GM18508 (cell line): ENCODE results near the gene SNRPD3.
"Not testable (repeated sequence)": the region's sequence is repeated elsewhere in the genome, so short reads cannot be mapped to it uniquely, and the experiment has no call there.

ENCODE experiments used
- ATAC-seq: cut with Tn5 transposase; IDR thresholded peaks from one replicate; pipeline ENCODE4 v1.9.1; 2021; ENCODE audit warnings: moderate number of reproducible peaks; ENCODE audit not compliant: insufficient read depth, unreplicated experiment

Gene SNRPD3

GRCh38 chr22:24530968-24531367 lies 24.8 kb upstream of the SNRPD3 start:
- not testable (repeated sequence) for ATAC-seq

DNA sequence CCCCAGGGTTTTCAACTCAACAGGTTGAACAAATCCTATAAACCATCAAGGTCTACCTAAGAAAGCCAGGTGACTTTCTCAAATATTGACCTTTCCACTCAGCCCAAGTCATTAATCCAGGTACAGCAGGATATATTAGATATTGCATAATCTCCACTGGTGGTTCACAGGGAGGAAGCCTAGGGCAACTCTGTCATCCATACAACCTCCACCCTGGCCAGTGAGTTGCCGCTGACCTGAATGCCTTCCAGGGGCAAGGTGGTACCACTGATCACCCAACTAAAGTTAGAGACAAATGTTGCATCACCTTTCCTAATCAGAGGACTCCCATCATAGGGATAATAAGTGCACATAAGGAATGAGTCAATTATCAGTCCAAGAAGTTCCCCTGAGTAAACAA lies 23.7 kb upstream of the SNRPD3 start:
- ATAC-seq: no peak

DNA sequence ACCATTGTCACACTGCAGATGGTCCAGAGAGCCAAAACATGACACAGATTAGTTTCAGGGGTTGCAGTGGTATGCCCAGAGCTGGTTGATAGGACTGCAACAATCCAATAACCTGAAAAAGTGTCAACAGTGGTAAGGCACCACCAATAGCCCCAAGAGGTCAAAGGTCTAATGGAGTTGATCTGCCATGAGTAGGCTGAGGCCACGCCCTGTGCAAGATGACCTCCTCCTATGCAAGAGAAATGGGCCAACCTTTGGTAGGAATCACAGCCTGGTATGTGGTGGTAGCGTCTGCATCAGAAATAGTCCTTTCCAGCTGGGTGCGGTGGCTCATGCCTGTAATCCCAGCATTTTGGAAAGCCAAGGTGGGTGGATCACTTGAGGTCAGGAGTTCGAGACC lies 20.5 kb upstream of the SNRPD3 start:
- no peak for ATAC-seq

DNA sequence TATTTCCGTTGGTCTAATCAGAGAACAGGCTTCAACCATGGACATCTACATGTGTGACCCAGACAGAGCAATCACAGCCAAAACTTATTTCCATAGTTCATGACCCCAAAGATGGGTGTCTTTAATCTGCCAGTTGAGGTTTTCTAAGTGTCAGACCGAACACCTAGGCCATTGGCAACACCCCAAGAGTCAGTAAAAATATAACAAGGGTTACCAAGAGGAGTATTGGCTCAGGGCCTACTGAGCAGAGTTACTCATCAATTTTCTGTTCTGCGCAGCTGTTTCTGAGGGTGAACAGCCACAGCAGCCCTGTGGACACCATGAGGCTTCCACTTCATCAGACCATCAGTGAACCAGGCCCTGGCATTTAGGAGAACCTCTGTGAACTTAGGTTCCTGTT lies 19.7 kb upstream of the SNRPD3 start:
- ATAC-seq: no peak

- ATAC-seq: no peak
These were observed 15.3 kb upstream of the SNRPD3 start for GRCh38 chr22:24540470-24540869.

GRCh38 chr22:24541681-24542515 lies 13.9 kb upstream of the SNRPD3 start:
- ATAC-seq: no peak

DNA sequence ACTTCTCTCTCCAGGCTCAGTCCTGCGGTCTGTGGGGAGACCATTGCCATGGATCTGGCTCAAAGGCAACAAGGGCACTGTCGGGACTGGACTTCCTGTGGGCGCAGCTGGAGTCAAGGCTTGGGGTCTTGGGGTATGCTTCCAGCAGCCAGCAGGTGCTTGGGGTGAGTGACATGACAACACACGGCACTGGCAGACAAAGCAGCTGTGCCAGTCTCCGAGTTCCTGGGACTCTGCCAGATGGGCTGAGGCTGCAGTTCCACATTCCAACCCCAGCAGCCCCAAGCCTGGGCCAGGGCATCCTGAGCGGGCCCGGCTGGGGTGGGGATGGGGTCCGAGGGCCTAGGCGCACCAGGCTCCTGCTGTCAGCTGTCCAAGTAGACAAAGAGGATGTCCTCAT lies 13.2 kb upstream of the SNRPD3 start:
- no peak for ATAC-seq

- no peak for ATAC-seq
These were observed 12.6 kb upstream of the SNRPD3 start for GRCh38 chr22:24543185-24543601.

DNA sequence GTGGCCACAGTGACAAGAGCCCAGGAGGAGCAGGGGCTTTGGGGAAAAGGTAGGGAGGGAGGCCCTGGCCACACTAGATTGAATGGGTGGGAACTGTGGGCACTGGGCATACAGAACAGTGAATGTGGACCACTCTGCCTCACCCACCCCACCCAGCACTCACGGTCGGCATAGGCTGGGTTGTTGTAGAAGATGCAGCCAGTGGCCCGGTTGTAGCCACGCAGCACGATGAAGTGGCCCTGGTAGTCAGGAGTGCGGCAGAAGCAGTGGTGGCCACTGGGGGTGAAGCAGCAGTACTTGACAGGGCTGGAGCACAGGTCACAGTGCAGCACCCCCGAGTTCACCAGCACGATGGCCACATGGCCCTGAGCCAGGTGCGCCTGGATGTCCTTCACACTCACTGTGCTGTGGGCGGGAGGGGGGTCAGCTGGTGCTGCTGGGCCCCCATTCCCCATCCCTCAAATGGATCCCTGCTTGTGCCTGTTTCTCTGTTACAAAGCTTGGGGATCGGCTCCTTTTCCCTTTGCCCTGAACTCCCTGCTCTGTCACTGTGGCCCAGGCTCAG lies 12.0 kb upstream of the SNRPD3 start:
- no peak for ATAC-seq

GRCh38 chr22:24548812-24549211 lies 7.0 kb upstream of the SNRPD3 start:
- ATAC-seq: no peak

DNA sequence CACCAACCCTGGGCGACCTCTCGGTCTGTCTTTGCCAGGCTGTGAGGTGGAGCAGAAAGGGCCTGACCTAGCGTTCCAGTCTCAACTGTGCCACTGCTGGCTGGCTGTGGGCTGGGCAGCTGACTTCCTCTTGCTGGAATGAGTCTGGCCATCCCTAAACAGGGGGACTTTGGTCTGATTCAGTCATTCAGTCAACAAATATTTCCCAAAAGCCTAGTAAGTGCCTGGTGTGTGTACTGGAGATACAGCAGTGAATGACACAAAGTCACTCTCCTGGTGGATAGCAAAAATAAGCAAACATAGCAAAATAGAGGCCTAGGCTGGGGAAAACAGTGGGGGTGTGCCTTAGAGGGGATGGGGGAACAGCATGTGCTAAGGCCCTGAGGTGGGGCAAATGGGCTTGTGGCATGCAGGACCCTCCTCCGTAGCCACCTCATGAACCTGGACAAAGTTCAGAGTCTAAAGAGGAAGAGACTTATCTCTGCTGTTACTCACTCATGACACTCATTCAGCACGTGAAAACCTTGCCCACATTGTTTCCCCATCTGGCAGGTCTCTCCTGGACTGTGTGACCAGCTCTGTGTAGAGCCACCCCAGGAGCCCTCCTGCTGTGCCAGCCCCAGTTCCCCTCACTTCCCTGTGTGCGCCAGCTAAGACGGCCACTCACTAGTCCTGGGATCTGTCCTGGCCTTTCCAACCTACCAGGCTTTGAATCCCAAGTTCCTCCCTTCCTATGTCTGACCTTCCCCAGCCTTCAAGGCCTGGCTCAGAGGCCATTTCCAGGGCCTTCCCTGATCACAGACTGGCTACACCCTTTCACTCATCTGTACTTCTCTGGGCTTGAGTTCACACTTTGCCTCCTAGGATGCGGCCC lies 5.5 kb upstream of the SNRPD3 start:
- ATAC-seq: no peak

DNA sequence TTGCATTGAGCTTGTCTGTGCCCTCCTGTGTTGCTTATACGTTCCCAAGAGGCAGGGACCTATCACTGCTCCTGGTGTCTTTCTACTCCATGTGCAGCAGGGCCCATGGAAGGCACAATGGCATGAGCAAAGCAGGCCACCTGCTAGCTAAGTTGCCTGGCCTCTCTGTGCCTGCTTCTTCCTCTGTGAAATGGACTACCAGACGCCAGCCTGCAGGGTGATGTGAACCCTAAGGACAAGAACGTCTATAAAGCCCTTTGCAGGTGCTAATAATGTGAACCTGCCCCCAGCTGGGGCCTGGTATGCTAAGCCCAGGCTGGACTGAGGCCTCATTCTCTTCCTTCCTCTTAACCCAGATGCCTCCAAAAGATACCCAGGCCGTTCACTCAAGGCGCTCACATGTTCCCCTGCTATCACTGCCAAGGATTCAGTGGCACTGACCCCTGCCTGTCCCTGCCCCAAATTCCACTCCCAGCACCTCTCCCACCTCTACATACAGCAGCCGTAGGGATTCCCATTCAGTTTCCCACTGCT lies 4.8 kb upstream of the SNRPD3 start:
- no peak for ATAC-seq

DNA sequence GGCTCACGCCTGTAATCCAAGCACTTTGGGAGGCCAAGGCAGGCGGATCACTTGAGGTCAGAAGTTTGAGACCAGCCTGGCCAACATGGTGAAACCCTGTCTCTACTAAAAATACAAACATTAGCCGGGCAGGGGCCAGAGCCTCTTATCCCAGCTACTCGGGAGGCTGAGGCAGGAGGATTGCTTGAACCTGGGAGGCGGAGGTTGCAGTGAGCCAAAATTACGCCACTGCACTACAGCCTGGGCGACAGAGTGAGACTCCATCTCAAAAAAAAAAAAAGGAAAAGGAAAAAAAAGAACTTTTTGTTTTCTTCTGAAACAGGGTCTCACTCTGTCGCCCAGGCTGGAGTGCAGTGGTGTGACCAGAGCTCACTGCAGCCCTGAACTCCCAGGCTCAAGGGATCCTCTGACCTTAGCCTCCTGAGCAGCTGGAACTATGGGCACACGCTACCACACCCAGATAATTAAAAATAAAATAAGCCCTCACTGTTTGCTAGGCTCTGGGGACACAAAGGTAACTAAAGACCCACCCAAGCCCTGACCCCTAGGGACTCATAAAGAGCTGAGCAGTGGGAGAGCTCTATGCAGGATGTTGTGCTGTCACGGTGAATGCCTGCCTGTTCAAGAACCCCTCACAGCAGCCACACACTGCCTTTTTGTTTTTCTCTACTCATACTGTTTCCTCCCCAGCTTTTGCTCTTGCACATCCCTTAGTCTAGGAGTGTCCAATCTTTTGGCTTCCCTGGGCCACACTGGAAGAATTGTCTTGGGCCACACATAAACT lies 3.1 kb upstream of the SNRPD3 start:
- ATAC-seq: not testable (repeated sequence)

DNA sequence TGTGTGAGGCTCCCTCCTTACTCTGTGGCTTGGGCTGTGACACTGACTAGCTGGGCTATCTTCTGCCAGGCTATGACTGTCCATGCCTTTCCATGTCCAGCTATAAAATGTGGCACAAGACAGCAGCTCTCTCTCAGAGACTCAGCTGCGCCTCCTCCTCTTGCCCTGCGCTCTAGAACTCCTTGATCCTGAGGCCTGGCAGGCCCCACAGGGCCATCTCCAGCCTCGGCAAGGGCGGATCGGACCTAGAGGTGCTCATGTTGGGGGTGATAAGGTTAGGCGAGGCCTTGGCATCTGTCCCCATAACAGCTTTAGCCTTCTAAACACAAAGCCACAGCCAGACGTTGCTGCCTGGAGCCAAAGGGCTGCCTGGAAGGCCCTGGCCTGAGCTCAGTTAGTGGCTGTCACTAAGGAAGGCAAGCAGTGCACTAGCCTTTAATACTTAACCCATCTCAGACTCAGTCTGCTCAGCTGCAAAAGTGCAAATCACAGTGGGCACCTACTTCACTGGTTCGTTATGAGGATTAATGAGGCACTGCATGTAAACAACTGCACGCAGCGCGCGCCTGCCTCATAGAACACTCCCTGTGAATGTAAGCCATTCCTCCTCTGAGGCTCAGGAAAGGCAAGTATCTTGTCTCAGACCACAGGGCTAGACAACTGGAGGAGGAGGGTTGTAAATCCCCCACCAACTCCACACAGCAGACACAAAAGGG lies 2.0 kb upstream of the SNRPD3 start:
- no peak for ATAC-seq

- ATAC-seq: no peak
These were observed 1.3 kb upstream of the SNRPD3 start, which contains the start of gene GUCD1 for GRCh38 chr22:24554313-24555164. GUCD1 (minus strand) TSS chr22:24555138; CDS start chr22:24554991, 147 bp downstream.

GRCh38 chr22:24559471-24559870 lies 3.7 kb downstream of the SNRPD3 start:
- no peak for ATAC-seq

DNA sequence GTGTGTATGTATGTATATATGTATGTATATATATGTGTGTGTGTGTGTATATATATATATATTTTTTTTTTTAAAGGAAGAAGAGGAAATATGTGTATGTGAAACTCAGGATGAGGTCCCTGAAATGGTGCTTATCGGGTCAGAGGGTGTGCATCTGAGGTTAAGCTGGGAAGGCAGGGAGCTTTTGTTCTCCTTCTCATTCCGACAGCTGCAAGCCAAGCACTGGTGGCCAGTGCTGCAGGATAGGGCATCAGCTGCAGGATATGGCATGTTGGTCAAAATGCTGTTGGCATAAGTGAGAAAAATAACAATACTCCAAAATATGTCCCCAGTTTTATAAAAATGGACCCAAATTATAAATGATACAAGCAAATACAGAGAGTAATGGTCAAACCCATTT lies 7.4 kb downstream of the SNRPD3 start:
- ATAC-seq: no peak

DNA sequence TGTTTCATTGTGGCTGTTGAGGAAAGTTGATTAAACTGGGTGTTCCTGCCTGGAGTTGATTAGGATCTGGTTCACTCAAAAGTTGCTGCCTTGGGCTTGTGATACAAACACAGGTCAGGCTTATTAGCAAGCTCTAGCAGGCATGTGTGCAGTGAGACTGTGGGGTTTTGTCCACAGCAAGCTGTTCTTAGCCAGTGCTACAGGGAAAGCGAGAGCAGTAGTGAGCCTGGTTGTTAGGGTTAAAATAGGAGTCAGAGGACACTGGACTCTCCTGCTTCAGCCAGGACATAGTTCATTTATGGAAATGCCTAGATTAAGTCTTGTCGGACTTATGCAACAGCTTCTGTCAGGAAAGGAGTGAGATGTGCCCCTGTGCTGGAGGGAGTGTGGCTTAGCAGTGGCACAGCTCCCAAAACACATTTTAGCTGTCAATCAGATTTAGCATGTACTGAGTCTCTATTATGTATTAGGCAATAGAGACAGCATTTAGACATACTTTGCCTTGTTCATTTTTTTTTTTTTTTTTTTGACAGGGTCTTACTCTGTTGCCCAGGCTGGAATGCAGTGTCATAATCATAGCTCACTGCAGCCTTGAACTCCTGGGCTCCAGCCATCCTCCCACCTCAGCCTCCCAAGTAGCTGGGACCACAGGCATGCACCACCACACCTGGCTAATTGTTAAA lies 8.7 kb downstream of the SNRPD3 start:
- ATAC-seq: no peak
